HEK293 (cell line): Measurements from ENCODE around the gene AFDN.

Experiments used
- BCL11B ChIP-seq: fragments of 450-650 bp; formaldehyde crosslinking; IDR thresholded peaks from 2 replicates; pipeline ENCODE4 v1.5.1; 2016; ENCODE audit warnings: low read depth, missing biosample characterization, missing genetic modification characterization
- KLF7 ChIP-seq: fragments of 450-650 bp; formaldehyde crosslinking; IDR thresholded peaks from 2 replicates; pipeline ENCODE4 v1.5.1; 2016; ENCODE audit warnings: missing biosample characterization, missing genetic modification characterization, borderline replicate concordance
- KLF8 ChIP-seq: fragments of 450-650 bp; formaldehyde crosslinking; IDR thresholded peaks from 2 replicates; pipeline ENCODE4 v1.5.1; 2016; ENCODE audit warnings: missing biosample characterization, missing genetic modification characterization
- MYNN ChIP-seq: fragments of 450-650 bp; formaldehyde crosslinking; IDR thresholded peaks from 2 replicates; pipeline ENCODE4 v1.5.1; 2016; ENCODE audit warnings: missing biosample characterization, missing genetic modification characterization, borderline replicate concordance
- ZIC2 ChIP-seq: fragments of 450-650 bp; formaldehyde crosslinking; IDR thresholded peaks from 2 replicates; pipeline ENCODE4 v1.5.1; 2016; ENCODE audit warnings: missing biosample characterization, missing genetic modification characterization
- ZNF16 ChIP-seq: fragments of 450-650 bp; formaldehyde crosslinking; IDR thresholded peaks from 2 replicates; pipeline ENCODE4 v1.5.1; 2016; ENCODE audit warnings: low read depth, missing biosample characterization, missing genetic modification characterization
- TF ChIP-seq, protein P1 (sequence below): fragments of 450-650 bp; formaldehyde crosslinking; IDR thresholded peaks from 2 replicates; pipeline ENCODE4 v1.5.1; 2016; ENCODE audit warnings: missing biosample characterization, missing genetic modification characterization
- TF ChIP-seq, protein P2 (sequence below): fragments of 450-650 bp; formaldehyde crosslinking; IDR thresholded peaks from 2 replicates; pipeline ENCODE4 v1.5.1; 2017; ENCODE audit warnings: missing biosample characterization, mild to moderate bottlenecking, missing genetic modification characterization, moderate library complexity

DNA sequence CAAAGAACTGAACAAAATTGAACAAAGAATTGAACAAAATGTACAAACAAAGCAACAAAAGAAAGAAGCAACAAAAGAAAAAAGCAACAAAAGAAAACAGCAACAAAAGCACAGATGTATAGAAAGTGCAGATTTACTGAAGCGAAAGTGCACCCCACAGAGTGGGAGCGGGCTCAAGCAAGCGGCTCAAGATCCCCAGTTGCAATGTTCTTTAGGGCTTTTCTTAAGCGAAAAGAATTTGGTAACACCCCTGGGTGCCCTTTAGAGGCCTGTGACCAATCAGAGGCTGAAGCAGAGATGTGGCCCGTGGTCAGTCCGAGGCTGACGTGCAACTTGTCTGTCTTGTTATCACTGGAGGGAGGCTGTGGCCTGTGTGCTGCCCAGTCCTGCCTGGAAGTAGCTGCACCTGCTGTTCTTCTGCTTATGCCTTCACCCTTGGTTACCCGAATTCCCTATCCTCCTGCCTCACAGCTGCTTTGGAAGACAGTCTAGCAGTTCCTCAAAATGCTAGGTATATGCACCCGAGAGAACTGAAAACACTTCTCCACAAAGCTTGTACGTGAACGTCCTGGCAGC lies 157.5 kb downstream of the AFDN start:
- TF ChIP-seq BCL11B, result no peak
- TF ChIP-seq KLF8 (tag by site-specific recombination), result no peak
- TF ChIP-seq, protein P1, sequence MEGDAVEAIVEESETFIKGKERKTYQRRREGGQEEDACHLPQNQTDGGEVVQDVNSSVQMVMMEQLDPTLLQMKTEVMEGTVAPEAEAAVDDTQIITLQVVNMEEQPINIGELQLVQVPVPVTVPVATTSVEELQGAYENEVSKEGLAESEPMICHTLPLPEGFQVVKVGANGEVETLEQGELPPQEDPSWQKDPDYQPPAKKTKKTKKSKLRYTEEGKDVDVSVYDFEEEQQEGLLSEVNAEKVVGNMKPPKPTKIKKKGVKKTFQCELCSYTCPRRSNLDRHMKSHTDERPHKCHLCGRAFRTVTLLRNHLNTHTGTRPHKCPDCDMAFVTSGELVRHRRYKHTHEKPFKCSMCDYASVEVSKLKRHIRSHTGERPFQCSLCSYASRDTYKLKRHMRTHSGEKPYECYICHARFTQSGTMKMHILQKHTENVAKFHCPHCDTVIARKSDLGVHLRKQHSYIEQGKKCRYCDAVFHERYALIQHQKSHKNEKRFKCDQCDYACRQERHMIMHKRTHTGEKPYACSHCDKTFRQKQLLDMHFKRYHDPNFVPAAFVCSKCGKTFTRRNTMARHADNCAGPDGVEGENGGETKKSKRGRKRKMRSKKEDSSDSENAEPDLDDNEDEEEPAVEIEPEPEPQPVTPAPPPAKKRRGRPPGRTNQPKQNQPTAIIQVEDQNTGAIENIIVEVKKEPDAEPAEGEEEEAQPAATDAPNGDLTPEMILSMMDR (tag by site-specific recombination), result no peak
- no peak for TF ChIP-seq ZNF16 (tag by site-specific recombination)
- TF ChIP-seq KLF7 (tag by site-specific recombination), result no peak
- TF ChIP-seq MYNN (tag by site-specific recombination), result no peak
- TF ChIP-seq ZIC2 (tag by site-specific recombination), result no peak
- TF ChIP-seq, protein P2, sequence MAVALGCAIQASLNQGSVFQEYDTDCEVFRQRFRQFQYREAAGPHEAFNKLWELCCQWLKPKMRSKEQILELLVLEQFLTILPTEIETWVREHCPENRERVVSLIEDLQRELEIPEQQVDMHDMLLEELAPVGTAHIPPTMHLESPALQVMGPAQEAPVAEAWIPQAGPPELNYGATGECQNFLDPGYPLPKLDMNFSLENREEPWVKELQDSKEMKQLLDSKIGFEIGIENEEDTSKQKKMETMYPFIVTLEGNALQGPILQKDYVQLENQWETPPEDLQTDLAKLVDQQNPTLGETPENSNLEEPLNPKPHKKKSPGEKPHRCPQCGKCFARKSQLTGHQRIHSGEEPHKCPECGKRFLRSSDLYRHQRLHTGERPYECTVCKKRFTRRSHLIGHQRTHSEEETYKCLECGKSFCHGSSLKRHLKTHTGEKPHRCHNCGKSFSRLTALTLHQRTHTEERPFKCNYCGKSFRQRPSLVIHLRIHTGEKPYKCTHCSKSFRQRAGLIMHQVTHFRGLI (tag by site-specific recombination), result no peak
